Mesendoderm (in vitro differentiated cells): ENCODE data around the gene POP7.
"Not testable (repeated sequence)": the region's sequence is repeated elsewhere in the genome, so short reads cannot be mapped to it uniquely, and the experiment has no call there.

Experiments used
- DNase-seq: peaks from one replicate; pipeline ENCODE4 v3.0.0; 2013
- H2AK5ac ChIP-seq: 2 replicates; pipeline ENCODE4 v1.6.1; 2013; ENCODE audit warnings: low read length, inconsistent platforms
- H2BK120ac ChIP-seq: 2 replicates; pipeline ENCODE4 v1.6.1; 2013; ENCODE audit warnings: low read depth, mild to moderate bottlenecking, low read length, moderate library complexity, mixed read lengths
- H2BK15ac ChIP-seq: replicated peaks from 2 replicates; pipeline ENCODE4 v1.6.1; 2013; ENCODE audit warnings: low read depth, mild to moderate bottlenecking, moderate library complexity
- H2BK5ac ChIP-seq: 2 replicates; pipeline ENCODE4 v1.6.1; 2013; ENCODE audit warnings: low read length, inconsistent platforms
- H3K18ac ChIP-seq: 2 replicates; pipeline ENCODE4 v1.6.1; 2013; ENCODE audit warnings: mild to moderate bottlenecking, low read length, mixed read lengths
- H3K23ac ChIP-seq: one replicate; pipeline ENCODE4 v1.6.1; 2013; ENCODE audit warnings: low read length
- H3K27ac ChIP-seq: 2 replicates; pipeline ENCODE4 v1.5.1; 2013; ENCODE audit warnings: low read depth, mild to moderate bottlenecking, inconsistent platforms, low read length, moderate library complexity
- H3K27me3 ChIP-seq: 2 replicates; pipeline ENCODE4 v1.6.1; 2013; ENCODE audit warnings: low read length, control low read depth, mild to moderate bottlenecking, inconsistent platforms; ENCODE audit not compliant: insufficient read depth, poor library complexity
- H3K36me3 ChIP-seq: 2 replicates; pipeline ENCODE4 v1.6.1; 2013; ENCODE audit warnings: low read length, inconsistent platforms; ENCODE audit not compliant: control insufficient read depth, insufficient read depth
- H3K4ac ChIP-seq: one replicate; pipeline ENCODE4 v1.6.1; 2013; ENCODE audit warnings: low read depth, mild to moderate bottlenecking, low read length, moderate library complexity
- H3K4me1 ChIP-seq: 2 replicates; pipeline ENCODE4 v1.6.1; 2013; ENCODE audit warnings: low read depth, low read length, inconsistent platforms; ENCODE audit not compliant: control insufficient read depth
- H3K4me2 ChIP-seq: 2 replicates; pipeline ENCODE4 v1.6.1; 2013; ENCODE audit warnings: low read length
- H3K4me3 ChIP-seq: 2 replicates; pipeline ENCODE4 v1.5.1; 2013; ENCODE audit warnings: mild to moderate bottlenecking, low read length
- H3K56ac ChIP-seq: one replicate; pipeline ENCODE4 v1.6.1; 2013; ENCODE audit warnings: low read length
- H3K79me1 ChIP-seq: 2 replicates; pipeline ENCODE4 v1.6.1; 2013; ENCODE audit warnings: low read length, inconsistent platforms
- H3K79me2 ChIP-seq: 2 replicates; pipeline ENCODE4 v1.6.1; 2013; ENCODE audit warnings: mild to moderate bottlenecking, low read length; ENCODE audit not compliant: control insufficient read depth, insufficient read depth
- H3K9ac ChIP-seq: 2 replicates; pipeline ENCODE4 v1.6.1; 2013; ENCODE audit warnings: low read length, inconsistent platforms
- H4K5ac ChIP-seq: one replicate; pipeline ENCODE4 v1.6.1; 2013; ENCODE audit warnings: low read length
- H4K8ac ChIP-seq: one replicate; pipeline ENCODE4 v1.6.1; 2013; ENCODE audit warnings: low read depth, mild to moderate bottlenecking, control low read depth, low read length, moderate library complexity
- WGBS: extraction: QIAGEN DNeasy Blood & Tissue Kit; methylation state at CpG from one replicate; pipeline ENCODE4 v1.1.7; 2013; ENCODE audit warnings: low lambda C conversion rate, missing lambda C conversion rate; ENCODE audit not compliant: insufficient coverage; ENCODE audit errors: extremely low coverage; 5-methylcytosine and 5-hydroxymethylcytosine counted together

POP7 gene

DNA sequence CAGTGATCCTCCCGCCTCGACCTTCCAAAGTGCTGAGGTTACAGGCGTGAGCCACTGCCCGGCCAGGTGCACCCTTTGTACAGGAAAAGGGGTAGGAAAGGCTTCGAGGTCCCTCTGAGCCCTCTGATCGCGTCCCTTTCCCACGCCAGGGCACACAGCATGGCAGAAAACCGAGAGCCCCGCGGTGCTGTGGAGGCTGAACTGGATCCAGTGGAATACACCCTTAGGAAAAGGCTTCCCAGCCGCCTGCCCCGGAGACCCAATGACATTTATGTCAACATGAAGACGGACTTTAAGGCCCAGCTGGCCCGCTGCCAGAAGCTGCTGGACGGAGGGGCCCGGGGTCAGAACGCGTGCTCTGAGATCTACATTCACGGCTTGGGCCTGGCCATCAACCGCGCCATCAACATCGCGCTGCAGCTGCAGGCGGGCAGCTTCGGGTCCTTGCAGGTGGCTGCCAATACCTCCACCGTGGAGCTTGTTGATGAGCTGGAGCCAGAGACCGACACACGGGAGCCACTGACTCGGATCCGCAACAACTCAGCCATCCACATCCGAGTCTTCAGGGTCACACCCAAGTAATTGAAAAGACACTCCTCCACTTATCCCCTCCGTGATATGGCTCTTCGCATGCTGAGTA, 871 bp downstream of the POP7 start:
- H3K23ac ChIP-seq, result peak overlapping the region; percentile 3
- H2AK5ac ChIP-seq, result no peak overlapping the region
- H3K9ac ChIP-seq, result peak overlapping the region; percentile 96
- H3K79me1 ChIP-seq, result peaks cover 5% of the 10 kb centered on the region
- no peak overlapping the region for H4K8ac ChIP-seq
- H3K36me3 ChIP-seq, result peaks cover 3% of the 10 kb centered on the region
- no peak overlapping the region for H3K27ac ChIP-seq
- peaks cover 18% of the 10 kb centered on the region for H3K79me2 ChIP-seq
- no peak overlapping the region for H2BK5ac ChIP-seq
- H3K27me3 ChIP-seq, result no peaks in the 10 kb centered on the region
- no peak overlapping the region for H3K18ac ChIP-seq
- peak overlapping the region; percentile 98 for H3K56ac ChIP-seq
- no peak for DNase-seq
- H2BK120ac ChIP-seq, result no peak overlapping the region
- peak overlapping the region; percentile 97 for H3K4me3 ChIP-seq
- no peak overlapping the region for H3K4ac ChIP-seq
- peaks cover 4% of the 10 kb centered on the region for H3K4me1 ChIP-seq
- H2BK15ac ChIP-seq, result no peak overlapping the region
- no CpG with 5 or more reads among the region's 34 CpGs for WGBS
- peak overlapping the region; percentile 88 for H3K4me2 ChIP-seq
- H4K5ac ChIP-seq, result no peak overlapping the region

GRCh38 chr7:100708395-100708794, 2.5 kb downstream of the POP7 start:
- Histone ChIP-seq H3K9ac (no peak overlapping the region), H3K36me3 (peaks cover 3% of the 10 kb centered on the region), H3K23ac (no peak overlapping the region), H3K79me2 (peaks cover 18% of the 10 kb centered on the region), H2BK15ac (no peak overlapping the region), H3K4me1 (peaks cover 4% of the 10 kb centered on the region), H3K27ac (no peak overlapping the region), H3K4me3 (no peak overlapping the region), H3K79me1 (peaks cover 5% of the 10 kb centered on the region), H3K27me3 (no peaks in the 10 kb centered on the region), H3K4ac (no peak overlapping the region), H4K8ac (no peak overlapping the region), H3K18ac (no peak overlapping the region), H4K5ac (no peak overlapping the region), H3K56ac (no peak overlapping the region), H2AK5ac (no peak overlapping the region), H2BK5ac (no peak overlapping the region), H3K4me2 (no peak overlapping the region), H2BK120ac (no peak overlapping the region)
- DNase-seq, result no peak
- no CpG with 5 or more reads among the region's 6 CpGs for WGBS

DNA sequence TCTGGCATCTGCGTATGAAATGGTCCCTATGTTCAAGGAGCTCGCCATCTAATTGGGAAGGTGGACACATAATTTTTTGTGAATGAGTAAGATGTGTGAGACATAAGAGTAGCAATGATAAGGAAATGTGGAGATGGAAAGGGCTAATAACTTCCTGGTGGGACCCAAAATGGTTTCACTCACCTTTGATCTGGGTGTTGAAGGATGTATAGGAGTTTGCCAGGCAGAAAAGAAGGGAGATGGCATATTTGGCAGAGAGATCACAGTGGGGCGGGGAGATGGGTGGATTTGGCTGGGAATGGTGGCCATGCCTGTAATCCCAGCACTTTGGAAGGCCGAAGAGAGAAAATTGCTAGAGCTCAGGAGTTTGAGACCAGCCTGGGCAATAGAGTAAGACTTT, 4.5 kb downstream of the POP7 start:
- Histone ChIP-seq H3K4me1 (peaks cover 4% of the 10 kb centered on the region), H4K8ac (no peak overlapping the region), H3K9ac (no peak overlapping the region), H3K27me3 (no peaks in the 10 kb centered on the region), H3K36me3 (peaks cover 3% of the 10 kb centered on the region), H2BK15ac (no peak overlapping the region), H3K56ac (no peak overlapping the region), H3K4me3 (no peak overlapping the region), H4K5ac (no peak overlapping the region), H3K23ac (no peak overlapping the region), H3K79me2 (peaks cover 18% of the 10 kb centered on the region), H2AK5ac (no peak overlapping the region), H3K4ac (no peak overlapping the region), H2BK5ac (no peak overlapping the region), H2BK120ac (no peak overlapping the region), H3K27ac (no peak overlapping the region), H3K4me2 (no peak overlapping the region), H3K79me1 (peaks cover 5% of the 10 kb centered on the region), H3K18ac (no peak overlapping the region)
- no peak for DNase-seq
- no CpG with 5 or more reads among the region's 4 CpGs for WGBS

- DNase-seq, result no peak
- peaks cover 5% of the 10 kb centered on the region for H3K79me1 ChIP-seq
- WGBS, result no CpG with 5 or more reads among the region's 11 CpGs
Observed at GRCh38 chr7:100711369-100711768, 5.4 kb downstream of the POP7 start.

GRCh38 chr7:100714725-100715124, 8.8 kb downstream of the POP7 start:
- Histone ChIP-seq H3K9ac (no peak overlapping the region), H4K8ac (no peak overlapping the region)
- no CpG with 5 or more reads among the region's 8 CpGs for WGBS

More at GRCh38 chr7:100711369-100711768, 5.4 kb downstream of the POP7 start:
- H3K4me2 ChIP-seq, result no peak overlapping the region
- no peak overlapping the region for H2BK120ac ChIP-seq
- no peaks in the 10 kb centered on the region for H3K27me3 ChIP-seq
- no peak overlapping the region for H4K5ac ChIP-seq
- H2BK15ac ChIP-seq, result no peak overlapping the region
- no peak overlapping the region for H3K4me3 ChIP-seq
- H3K4ac ChIP-seq, result no peak overlapping the region
- H3K23ac ChIP-seq, result no peak overlapping the region
- peaks cover 13% of the 10 kb centered on the region for H3K79me2 ChIP-seq
- no peak overlapping the region for H2BK5ac ChIP-seq
- peaks cover 3% of the 10 kb centered on the region for H3K36me3 ChIP-seq
- H4K8ac ChIP-seq, result no peak overlapping the region
- H3K56ac ChIP-seq, result no peak overlapping the region
- no peak overlapping the region for H3K18ac ChIP-seq
- H3K9ac ChIP-seq, result no peak overlapping the region
- H2AK5ac ChIP-seq, result no peak overlapping the region
- peaks cover 4% of the 10 kb centered on the region for H3K4me1 ChIP-seq
- H3K27ac ChIP-seq, result no peak overlapping the region

GRCh38 chr7:100717073-100717472, 11.2 kb downstream of the POP7 start:
- H2BK5ac ChIP-seq, H3K4me3 ChIP-seq, H3K9ac ChIP-seq, H4K5ac ChIP-seq, H2AK5ac ChIP-seq, H3K36me3 ChIP-seq, H3K18ac ChIP-seq, DNase-seq, H3K79me2 ChIP-seq, H3K4me1 ChIP-seq, H3K27ac ChIP-seq, H2BK15ac ChIP-seq, H3K4me2 ChIP-seq, H3K4ac ChIP-seq, H4K8ac ChIP-seq, H2BK120ac ChIP-seq, H3K56ac ChIP-seq, H3K79me1 ChIP-seq, H3K23ac ChIP-seq: not testable (repeated sequence)
- peaks cover 18% of the 10 kb centered on the region for H3K27me3 ChIP-seq
- WGBS, result no CpG with 5 or more reads among the region's 2 CpGs

More at GRCh38 chr7:100714725-100715124, 8.8 kb downstream of the POP7 start:
- Histone ChIP-seq H3K4me3 (no peak overlapping the region), H2BK5ac (no peak overlapping the region), H3K18ac (no peak overlapping the region), H2BK15ac (no peak overlapping the region), H3K36me3 (no peaks in the 10 kb centered on the region), H3K4me2 (no peak overlapping the region), H3K27me3 (peaks cover 3% of the 10 kb centered on the region), H3K27ac (no peak overlapping the region), H4K5ac (no peak overlapping the region), H3K79me1 (no peaks in the 10 kb centered on the region), H3K4me1 (no peaks in the 10 kb centered on the region), H3K4ac (no peak overlapping the region), H3K79me2 (no peaks in the 10 kb centered on the region), H3K56ac (no peak overlapping the region), H2AK5ac (no peak overlapping the region), H3K23ac (no peak overlapping the region), H2BK120ac (no peak overlapping the region)
- DNase-seq, result no peak
